GM12878 (cell line): Measurements from ENCODE around the gene SNU13. TPM values are rescaled to one million over a fixed set of nuclear protein-coding genes. Genes with fewer than 3 reads are reported as not detected.

Experiments used
- CREB1 ChIP-seq: IDR thresholded peaks from 2 replicates; pipeline ENCODE4 v1.6.1; 2012; ENCODE audit warnings: low read depth, mild to moderate bottlenecking, inconsistent platforms
- E2F8 ChIP-seq: fragments of 450-650 bp; IDR thresholded peaks from 2 replicates; pipeline ENCODE4 v1.6.1; 2018; ENCODE audit warnings: mild to moderate bottlenecking, low read depth, moderate library complexity; ENCODE audit not compliant: partially characterized antibody
- FOS ChIP-seq: IDR thresholded peaks from 3 replicates; pipeline ENCODE4 v1.6.1; 2011; ENCODE audit warnings: borderline replicate concordance; ENCODE audit not compliant: insufficient read length; ENCODE audit errors: extremely low read depth
- POLR2A ChIP-seq: IDR thresholded peaks from 2 replicates; pipeline ENCODE4 v1.6.1; 2011; ENCODE audit warnings: low read depth, mild to moderate bottlenecking, low read length
- RB1 ChIP-seq: fragments of 450-650 bp; formaldehyde crosslinking; IDR thresholded peaks from 2 replicates; pipeline ENCODE4 v1.6.1; 2017; ENCODE audit warnings: mild to moderate bottlenecking, borderline replicate concordance
- SKIL ChIP-seq: fragments of 450-650 bp; IDR thresholded peaks from 2 replicates; pipeline ENCODE4 v1.6.1; 2017; ENCODE audit warnings: mild to moderate bottlenecking, low read depth, inconsistent platforms; ENCODE audit not compliant: poor library complexity, severe bottlenecking
- polyA plus RNA-seq, 11 experiments: library from polyadenylated mRNA; depleted of rRNA in 4 of 11; unstranded in 6 of 11; stranded (reverse) in 5 of 11; fragments of >200 nt; fragmentation: Nextera tagmentation in 4 of 11; fragmentation: Illumina TruSeq in 1 of 11; extraction: Ambion mirVana in 4 of 11; extraction: Trizol in 1 of 11; gene quantifications; 1 replicate in 1 of 11; 2 replicates in 10 of 11; pipeline versions ENCODE4 v1.2.1 to v1.2.3, GENCODE V29; 2011 to 2016; ENCODE audit warnings: inconsistent platforms in 2 of 11, missing spikeins in 2 of 11, low read depth in 1 of 11
- total RNA-seq, 4 experiments: library from RNA; depleted of rRNA in 3 of 4; stranded (reverse); fragments of >200 nt in 3 of 4; fragmentation: Illumina TruSeq in 1 of 4; extraction: Trizol in 1 of 4; gene quantifications; 2 replicates each; pipeline versions ENCODE4 v1.2.1 to v1.2.3, GENCODE V29; 2013 to 2021

Gene SNU13
- total and polyA plus RNA-seq, 10 of the 15 experiments (the other 5 are each of a cell fraction or from before 2014, with no cell fraction given), result 157 to 870 (median 256) TPM

- TF ChIP-seq RB1, result peak; percentile 97; the same call in 1 of the 2 replicates
- TF ChIP-seq FOS, result no peak
- no peak for TF ChIP-seq E2F8
- no peak for TF ChIP-seq SKIL
- TF ChIP-seq POLR2A, result peak; percentile 56; the same call in 1 of the 2 replicates
- no peak for TF ChIP-seq CREB1
Observed at GRCh38 chr22:41699264-41700107, 10.8 kb upstream of the SNU13 start, which contains the start of gene MEI1 (continued).
